ENCODE measurements around the gene DDR2. TPM values are rescaled to one million over a fixed set of nuclear protein-coding genes. Genes with fewer than 3 reads are reported as not detected.

Gene DDR2
- total and polyA plus RNA-seq, 2 of the 4 experiments (the other 2 are of a cell fraction): 66.1 to 245 TPM

GRCh38 chr1:162677607-162678371, 45.5 kb downstream of the DDR2 start:
- Histone ChIP-seq H2BK20ac (ENCODE audit: low read depth, low read length) (no peak overlapping the region; the same call in 1 of the 2 replicates), H2AK9ac (replicated peaks; ENCODE audit: low read depth, low read length, poor library complexity) (no peak overlapping the region), H2BK120ac (ENCODE audit: low read depth, low read length) (no peak overlapping the region), H2AK5ac (ENCODE audit: low read depth, low read length) (peak overlapping the region; percentile 44; the same call in 1 of the 2 replicates), H4K91ac (ENCODE audit: insufficient read depth, low read depth, low read length) (no peak overlapping the region), H3K27me3 (ENCODE audit: control insufficient read depth, insufficient read depth, low read length) (no peaks in the 10 kb centered on the region), H3K9me1 (ENCODE audit: insufficient read depth, low read length) (peaks cover 19% of the 10 kb centered on the region), H3K4ac (ENCODE audit: low read depth, low read length) (peak overlapping the region; percentile 27; the same call in 1 of the 2 replicates), H3K4me3 (ENCODE audit: insufficient read depth, low read depth, low read length) (no peak overlapping the region), H3K4me2 (ENCODE audit: low read depth, low read length) (no peak overlapping the region), H3K79me1 (ENCODE audit: low read depth in 1 of 2, low read length in 2 of 2) (peaks cover 51 to 91% of the 10 kb centered on the region in 2 experiments), H4K5ac (ENCODE audit: low read depth, low read length) (no peak overlapping the region), H3K27ac (ENCODE audit: insufficient read depth, low read length) (no peak overlapping the region), H2BK5ac (ENCODE audit: low read depth, low read length, poor library complexity, severe bottlenecking) (no peak overlapping the region), H3K18ac (ENCODE audit: low read depth, low read length) (no peak overlapping the region), H4K20me1 (ENCODE audit: insufficient read depth, low read length) (peaks cover 72% of the 10 kb centered on the region), H3K9ac (ENCODE audit: low read depth, low read length) (no peak overlapping the region), H3K9me3 (ENCODE audit: control insufficient read depth, insufficient read depth, low read length) (peaks cover 2% of the 10 kb centered on the region; the same call in 1 of the 2 replicates), H4K8ac (ENCODE audit: low read depth in 2 of 2, low read length in 2 of 2) (no peak overlapping the region), H3K23ac (ENCODE audit: low read depth, low read length) (no peak overlapping the region), H3K4me1 (ENCODE audit: control insufficient read depth, insufficient read depth, low read length) (peaks cover 22% of the 10 kb centered on the region), H2AFZ (replicated peaks; ENCODE audit: low read length, poor library complexity) (no peak overlapping the region), H3K56ac (ENCODE audit: extremely low read depth, insufficient read depth, low read length) (no peak overlapping the region), H2BK15ac (ENCODE audit: low read depth, low read length) (peak overlapping the region; percentile 76; the same call in 1 of the 3 replicates), H3K36me3 (ENCODE audit: control insufficient read depth, insufficient read depth, low read length) (peaks cover 10% of the 10 kb centered on the region), H3K14ac (replicated peaks; ENCODE audit: low read depth, low read length) (no peak overlapping the region)
- ATAC-seq (ENCODE audit: low read depth) (no peak), DNase-seq (no peak)
- POLR2A ChIA-PET (ENCODE audit: unreplicated experiment): no interaction called here
- BruUV-seq (replicated peaks): no TSS peak
- CTCF ChIA-PET: interaction anchor here (0.7 kb wide), 1 partner anchor 95 kb away, joined by 3 read pairs; no protein-coding TSS in a partner anchor
- WGBS, 2 experiments (ENCODE audit: extremely low coverage in 2 of 2, insufficient read length in 1 of 2): 100% methylated on average over 1 of the region's 4 CpGs; no CpG with 5 or more reads in 1 of the 2 experiments
- dilution Hi-C loops (cut with HindIII; ENCODE audit: low sequenced_read_pairs, unreplicated experiment) (no loop called here), intact Hi-C loops (cut with micrococcal nuclease) (loop anchor here (5.0 kb wide), 1 partner anchor 45 kb away; the partner anchor contains the start of gene DDR2), in situ Hi-C loops (cut with MboI; ENCODE audit: low sequenced_read_pairs) (no loop called here)
- TF ChIP-seq SMC3 (IDR thresholded peaks at IDR 0.05; ENCODE audit: low read depth, low read length): no peak
- no peak for TF ChIP-seq NFE2L2 (IDR thresholded peaks at IDR 0.05; ENCODE audit: low read depth, low read length)
- no peak for TF ChIP-seq BHLHE40 (IDR thresholded peaks at IDR 0.05; ENCODE audit: low read depth, low read length)
- TF ChIP-seq CHD1 (IDR thresholded peaks at IDR 0.05; ENCODE audit: low read depth, low read length): no peak
- no peak for TF ChIP-seq CEBPB (IDR thresholded peaks at IDR 0.05; ENCODE audit: low read depth, low read length)
- no peak for TF ChIP-seq MAFK (IDR thresholded peaks at IDR 0.05; ENCODE audit: low read depth, low read length)
- no peak for TF ChIP-seq RCOR1 (IDR thresholded peaks at IDR 0.05; ENCODE audit: insufficient replicate concordance, low read length)
- no peak for TF ChIP-seq MXI1 (IDR thresholded peaks at IDR 0.05; ENCODE audit: borderline replicate concordance, low read depth, low read length)
- no peak for TF ChIP-seq FOS (IDR thresholded peaks at IDR 0.05; ENCODE audit: low read depth, low read length)
- TF ChIP-seq RFX5 (IDR thresholded peaks at IDR 0.05; ENCODE audit: low read depth, low read length): no peak
- TF ChIP-seq CTCF (conservative IDR thresholded peaks at IDR 0.05; ENCODE audit: low read depth, low read length): no peak
- no peak for TF ChIP-seq MAZ (IDR thresholded peaks at IDR 0.05; ENCODE audit: borderline replicate concordance, low read depth, low read length)
- no peak for TF ChIP-seq RAD21 (IDR thresholded peaks at IDR 0.05; ENCODE audit: low read length)
- TF ChIP-seq, protein P1, sequence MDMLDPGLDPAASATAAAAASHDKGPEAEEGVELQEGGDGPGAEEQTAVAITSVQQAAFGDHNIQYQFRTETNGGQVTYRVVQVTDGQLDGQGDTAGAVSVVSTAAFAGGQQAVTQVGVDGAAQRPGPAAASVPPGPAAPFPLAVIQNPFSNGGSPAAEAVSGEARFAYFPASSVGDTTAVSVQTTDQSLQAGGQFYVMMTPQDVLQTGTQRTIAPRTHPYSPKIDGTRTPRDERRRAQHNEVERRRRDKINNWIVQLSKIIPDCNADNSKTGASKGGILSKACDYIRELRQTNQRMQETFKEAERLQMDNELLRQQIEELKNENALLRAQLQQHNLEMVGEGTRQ (IDR thresholded peaks at IDR 0.05; ENCODE audit: low read depth, low read length): no peak

Measured in IMR-90 (cell line).